Measurements from ENCODE around the gene PRM3.
"Not testable (repeated sequence)": the region's sequence is repeated elsewhere in the genome, so short reads cannot be mapped to it uniquely, and the experiment has no call there.

PRM3 gene

DNA sequence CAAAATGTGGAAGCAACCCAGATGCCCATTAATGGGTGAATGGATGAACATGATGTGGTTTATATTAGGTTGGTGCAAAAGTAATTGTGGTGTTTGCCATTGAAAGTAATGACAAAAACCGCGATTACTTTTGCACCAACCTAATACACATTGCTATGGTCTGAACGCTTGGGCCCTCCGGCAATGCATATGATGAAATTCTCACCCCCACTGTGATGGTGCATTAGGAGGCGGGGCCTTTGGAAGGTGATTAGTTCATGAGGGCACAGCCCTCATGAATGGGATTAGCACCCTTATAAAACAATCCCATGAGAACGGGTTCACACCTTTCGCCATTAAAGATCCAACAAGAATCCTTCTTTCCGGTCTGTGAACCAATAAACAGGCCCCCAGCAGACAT lies 33.0 kb upstream of the PRM3 start:
- DNase-seq (ENCODE audit: low read depth in 2 of 2, low spot score in 1 of 2): no peak

GRCh38 chr16:11303405-11304138 lies 30.1 kb upstream of the PRM3 start:
- DNase-seq (ENCODE audit: low read depth in 2 of 2, low spot score in 1 of 2): no peak

- DNase-seq (ENCODE audit: low read depth in 2 of 2, low spot score in 1 of 2): no peak
Measured at GRCh38 chr16:11302977-11303376, 29.5 kb upstream of the PRM3 start.

DNA sequence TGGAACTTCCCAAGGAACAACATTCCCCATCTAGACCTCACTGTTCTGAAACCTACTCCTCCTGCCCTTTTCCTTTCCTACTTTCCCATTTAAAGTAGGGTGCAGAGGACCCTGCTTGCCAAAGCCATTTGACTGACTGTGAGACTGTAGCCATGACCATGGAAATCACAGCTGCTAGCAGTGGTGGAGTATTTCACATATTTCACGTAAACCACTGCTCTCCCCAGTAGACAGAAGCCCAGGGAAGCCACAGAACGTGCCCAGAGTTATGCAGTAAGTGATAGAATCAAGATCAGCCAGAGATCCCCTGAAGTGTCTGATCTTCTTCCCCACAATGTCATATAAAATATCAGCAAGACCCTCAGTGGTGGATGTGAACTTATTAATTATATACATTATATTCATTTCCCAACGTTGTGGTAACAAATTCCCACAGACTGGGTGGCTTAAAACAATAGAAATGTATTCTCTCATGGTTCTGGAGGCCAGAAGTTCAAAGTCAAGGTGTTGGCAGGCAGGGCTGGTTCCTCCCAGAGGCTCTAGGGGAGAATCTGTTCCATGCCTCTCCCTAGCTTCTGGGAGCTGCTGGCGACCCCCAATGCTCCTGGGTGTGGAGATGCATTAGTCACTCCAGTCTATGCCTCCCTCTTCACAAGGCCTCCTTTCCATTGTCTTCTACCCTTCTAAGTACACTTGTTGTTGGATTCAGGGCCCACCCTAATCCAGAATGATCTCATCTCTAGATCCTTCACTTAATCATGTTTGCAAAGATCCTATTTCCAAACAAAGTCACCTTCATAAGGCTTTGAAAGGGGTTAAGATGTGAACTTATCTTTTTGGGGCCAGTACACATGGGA lies 28.4 kb upstream of the PRM3 start:
- DNase-seq (ENCODE audit: low read depth in 2 of 2, low spot score in 1 of 2): no peak

DNA sequence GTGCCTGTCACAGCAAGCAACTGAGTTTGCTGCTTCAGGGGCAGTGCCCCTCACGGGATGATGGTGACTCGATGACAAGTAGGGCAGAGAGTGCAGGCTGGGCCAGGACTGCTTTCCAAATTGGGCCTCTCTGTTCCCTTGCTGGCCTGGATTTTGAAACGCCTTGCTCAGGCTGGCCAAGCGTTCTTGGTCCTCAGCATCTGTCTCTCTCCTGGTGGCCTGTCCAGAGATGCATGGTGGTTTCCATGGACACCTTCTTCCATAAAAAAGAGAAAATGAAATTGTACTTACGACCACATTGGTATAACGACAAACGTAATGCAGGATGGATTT lies 27.1 kb upstream of the PRM3 start:
- DNase-seq (ENCODE audit: low read depth in 2 of 2, low spot score in 1 of 2): no peak

GRCh38 chr16:11299865-11300559 lies 26.6 kb upstream of the PRM3 start:
- no peak for DNase-seq (ENCODE audit: low read depth in 2 of 2, low spot score in 1 of 2)

DNA sequence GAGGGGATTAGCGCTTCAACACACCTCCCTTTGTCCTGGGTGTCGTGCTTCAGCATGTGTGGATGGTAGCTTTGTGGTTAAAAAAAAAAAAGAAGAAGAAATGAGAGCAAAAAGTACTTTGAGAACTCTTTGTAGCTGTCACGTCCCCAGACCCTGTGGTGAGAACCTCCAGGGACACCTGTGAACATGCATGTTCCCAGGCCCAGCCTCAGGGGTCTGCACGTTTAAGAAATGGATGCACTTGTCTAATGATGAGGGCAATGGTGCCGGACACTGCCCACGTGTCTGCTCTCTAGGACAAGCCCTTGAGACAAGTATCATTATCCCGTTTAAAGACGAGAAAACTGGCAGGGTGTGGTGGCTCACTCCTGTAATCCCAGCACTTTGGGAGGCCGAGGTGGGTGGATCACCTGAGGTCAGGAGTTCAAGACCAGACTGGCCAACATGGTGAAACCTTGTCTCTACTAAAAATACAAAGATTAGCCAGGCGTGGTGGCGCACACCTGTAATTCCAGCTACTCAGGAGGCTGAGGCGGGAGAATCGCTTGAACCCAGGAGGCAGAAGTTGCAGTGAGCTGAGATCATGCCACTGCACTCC lies 25.6 kb upstream of the PRM3 start:
- not testable (repeated sequence) for DNase-seq (ENCODE audit: low read depth in 2 of 2, low spot score in 1 of 2)

- DNase-seq (ENCODE audit: low read depth in 2 of 2, low spot score in 1 of 2): no peak
Measured at GRCh38 chr16:11298143-11298900, 24.9 kb upstream of the PRM3 start.

DNA sequence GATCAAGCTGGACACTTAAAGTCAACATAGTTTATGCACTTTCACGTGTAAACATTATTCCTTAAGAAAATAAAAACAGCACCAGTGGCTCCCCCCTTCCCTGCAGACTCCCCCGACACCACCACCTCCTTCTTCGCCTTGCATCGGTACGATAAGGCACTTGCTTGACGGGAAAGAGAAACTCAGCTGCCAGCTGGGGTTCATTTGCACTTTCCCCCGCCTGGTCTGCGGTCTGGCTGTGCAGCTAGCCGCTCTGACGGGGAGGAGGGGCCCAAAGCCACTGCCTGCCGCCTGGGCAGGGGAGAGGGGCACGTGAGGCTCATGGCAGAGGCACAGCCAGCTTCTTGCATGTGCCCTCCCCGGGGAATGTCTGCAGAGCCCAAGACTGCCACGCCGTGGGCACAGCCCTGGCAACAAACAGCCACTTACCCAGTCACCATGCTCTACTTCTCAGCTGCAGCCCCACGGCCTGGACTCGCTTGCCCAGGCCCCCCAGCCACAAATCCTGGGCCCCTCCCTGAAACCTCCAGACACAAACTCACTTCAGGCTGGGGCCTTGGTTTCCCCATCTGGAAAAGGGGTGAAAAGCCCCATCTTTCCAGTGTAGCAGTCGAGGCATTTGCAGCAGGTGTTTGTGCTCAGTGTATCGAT lies 24.2 kb upstream of the PRM3 start:
- DNase-seq (ENCODE audit: low read depth in 2 of 2, low spot score in 1 of 2): peak; percentile 21 to 57

DNA sequence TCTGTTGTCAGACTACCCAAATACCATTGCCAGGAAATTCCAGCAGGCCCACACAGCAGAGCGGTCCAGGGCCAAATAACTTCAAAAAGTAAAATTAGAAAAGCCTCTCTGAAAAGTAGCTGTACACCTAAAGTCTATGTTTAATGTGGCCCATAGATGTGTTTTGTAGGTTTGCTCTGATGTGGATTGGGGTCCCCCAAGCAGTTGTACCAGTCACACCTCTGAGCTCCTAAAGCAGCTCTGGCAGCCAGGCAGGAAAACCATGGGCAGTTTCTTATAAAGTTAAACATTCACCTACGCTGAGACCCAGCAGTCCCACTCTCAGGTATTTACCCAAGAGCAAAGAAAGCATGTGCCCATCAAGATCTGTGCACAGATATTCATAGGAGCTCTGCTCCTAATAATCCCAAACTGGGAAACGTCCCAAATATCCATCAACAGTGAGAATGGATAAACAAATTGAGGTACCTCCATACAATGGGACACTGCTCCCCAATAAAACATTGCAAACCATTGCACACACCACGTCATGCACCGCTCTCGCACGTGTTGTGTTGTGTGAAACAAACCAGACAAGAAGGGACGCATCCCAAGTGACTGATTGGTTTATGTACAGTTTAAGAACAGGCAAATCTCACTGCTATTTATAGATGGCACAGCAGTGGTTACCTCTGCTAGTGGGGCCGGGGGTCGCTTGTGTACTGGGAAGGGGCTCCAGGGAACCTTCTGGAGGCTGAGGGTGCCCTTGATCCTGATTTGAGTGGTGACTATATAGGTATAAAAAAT lies 23.5 kb upstream of the PRM3 start:
- DNase-seq (ENCODE audit: low read depth in 2 of 2, low spot score in 1 of 2): no peak

DNA sequence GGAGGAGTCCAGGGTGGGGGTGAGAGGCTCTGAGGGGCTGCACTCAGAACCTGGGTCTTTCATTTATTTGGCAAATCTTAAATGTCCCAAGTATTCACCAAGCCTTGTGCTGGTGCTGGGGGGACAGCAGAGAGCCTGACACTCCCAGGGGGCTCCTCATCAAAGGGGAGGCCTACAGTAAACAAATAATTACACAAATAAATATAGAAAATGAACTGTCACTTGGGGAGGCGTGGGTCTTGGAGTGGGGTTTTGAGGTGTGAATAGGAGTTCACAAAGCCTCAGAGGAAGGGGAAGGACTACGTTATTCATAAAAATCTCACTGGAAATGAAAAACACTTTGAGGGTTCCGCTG lies 22.9 kb upstream of the PRM3 start:
- no peak for DNase-seq (ENCODE audit: low read depth in 2 of 2, low spot score in 1 of 2)

DNA sequence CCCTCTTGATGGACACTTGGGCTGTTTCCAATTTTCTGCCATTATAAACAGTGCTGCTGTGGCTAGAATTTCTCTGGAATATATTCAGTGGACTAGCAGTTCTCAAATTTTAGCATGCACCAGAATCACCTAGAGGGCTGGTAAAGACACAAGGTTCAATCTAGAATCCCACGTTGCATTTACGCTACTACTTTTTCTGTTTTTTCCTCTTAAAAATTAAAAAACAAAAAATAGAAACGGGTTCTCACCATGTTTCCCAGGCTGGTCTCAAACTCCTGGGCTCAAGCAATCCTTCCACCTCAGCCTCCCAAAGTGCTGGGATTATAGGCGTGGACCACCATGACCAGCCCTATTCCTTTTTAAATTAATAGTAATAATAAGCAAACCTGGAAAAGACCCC lies 22.2 kb upstream of the PRM3 start:
- DNase-seq (ENCODE audit: low read depth in 2 of 2, low spot score in 1 of 2): no peak

- DNase-seq (ENCODE audit: low read depth in 2 of 2, low spot score in 1 of 2): no peak
Measured at GRCh38 chr16:11292076-11292748, 18.8 kb upstream of the PRM3 start.

DNA sequence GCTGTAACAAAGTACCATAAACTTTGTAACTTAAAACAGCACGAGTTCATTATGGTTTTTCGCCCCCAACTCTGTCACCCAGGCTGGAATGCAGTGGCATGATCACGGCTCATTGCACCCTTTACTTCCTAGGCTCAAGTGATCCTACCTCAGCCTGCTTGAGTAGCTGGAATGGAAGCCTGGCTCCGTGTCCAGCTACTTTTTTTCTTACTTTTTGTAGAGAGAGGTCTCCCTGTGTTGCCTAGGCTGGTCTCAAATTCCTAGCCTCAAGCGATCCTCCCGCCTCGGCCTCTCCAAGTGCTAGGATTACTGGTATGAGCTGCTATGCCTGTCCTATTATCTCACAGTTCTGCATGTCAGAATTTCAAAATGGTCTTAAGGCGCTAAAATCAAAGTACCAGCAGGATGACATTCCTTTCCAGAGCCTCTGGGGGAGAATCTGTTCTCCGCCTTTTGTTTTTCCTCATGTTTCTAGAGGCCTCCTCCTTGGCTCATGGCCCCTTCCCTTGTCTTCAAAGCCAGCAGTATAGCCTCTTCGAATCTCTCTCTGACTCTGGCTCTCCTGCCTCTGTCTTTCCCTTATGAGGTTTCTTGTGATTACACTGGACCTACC lies 17.8 kb upstream of the PRM3 start:
- DNase-seq (ENCODE audit: low read depth in 2 of 2, low spot score in 1 of 2): no peak

DNA sequence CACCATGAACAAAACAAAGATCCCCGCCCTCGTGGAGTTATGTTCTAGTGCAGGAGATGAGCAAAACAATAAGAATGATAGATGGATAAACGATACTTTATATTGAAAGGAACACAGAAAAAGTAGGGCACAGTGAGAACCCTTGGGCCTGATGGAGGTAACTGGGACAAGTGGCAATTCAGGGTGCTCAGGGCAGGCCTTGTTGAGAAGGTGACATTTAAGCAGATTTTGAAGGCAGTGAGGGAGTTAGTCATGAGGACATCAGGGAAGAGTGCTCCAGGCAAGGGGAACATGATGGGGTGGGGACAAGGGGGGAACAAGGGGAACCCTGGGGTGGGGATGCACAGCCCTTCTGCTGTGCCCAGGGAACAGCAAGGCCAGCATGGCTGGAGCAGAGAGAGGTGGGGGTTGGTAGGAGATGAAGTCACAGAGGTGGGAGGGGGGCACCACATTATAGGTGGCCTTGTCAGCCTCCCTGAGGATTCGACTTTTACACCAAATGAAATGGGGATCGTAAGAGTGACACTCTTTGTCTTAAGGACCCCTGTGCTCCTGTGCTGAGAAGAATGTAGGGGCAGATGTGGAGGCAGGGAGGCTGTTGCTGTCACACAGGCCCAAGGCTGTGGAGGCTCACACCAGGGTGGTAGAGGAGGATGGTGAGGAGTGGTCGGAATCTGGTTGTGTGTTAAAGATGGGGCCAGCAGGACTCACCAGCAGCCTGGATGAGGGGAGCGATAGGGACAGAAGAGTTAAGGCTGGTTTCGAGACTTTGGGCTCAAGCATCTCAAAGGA lies 16.9 kb upstream of the PRM3 start:
- DNase-seq (ENCODE audit: low read depth in 2 of 2, low spot score in 1 of 2): no peak

- DNase-seq (ENCODE audit: low read depth in 2 of 2, low spot score in 1 of 2): not testable (repeated sequence)
Measured at GRCh38 chr16:11289696-11290095, 16.3 kb upstream of the PRM3 start.

DNA sequence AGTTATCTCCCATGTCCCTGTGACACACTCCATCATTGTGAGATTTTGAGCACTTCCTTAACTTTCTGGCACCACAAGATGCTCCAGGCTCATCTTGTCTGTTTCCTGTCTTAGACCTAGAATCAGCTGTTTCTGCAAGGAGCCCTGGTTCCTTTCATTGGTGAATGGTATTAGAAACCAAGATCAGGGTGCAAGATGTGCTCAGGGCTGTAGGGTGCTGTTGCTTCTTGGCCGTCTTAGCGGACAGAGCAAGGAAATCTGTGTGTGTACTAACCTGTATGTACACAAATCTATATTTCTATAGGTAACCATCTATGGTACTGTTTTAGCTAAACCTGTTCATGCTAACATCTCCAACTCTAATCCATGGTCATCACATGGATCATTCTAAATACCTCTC lies 15.8 kb upstream of the PRM3 start:
- no peak for DNase-seq (ENCODE audit: low read depth in 2 of 2, low spot score in 1 of 2)

DNA sequence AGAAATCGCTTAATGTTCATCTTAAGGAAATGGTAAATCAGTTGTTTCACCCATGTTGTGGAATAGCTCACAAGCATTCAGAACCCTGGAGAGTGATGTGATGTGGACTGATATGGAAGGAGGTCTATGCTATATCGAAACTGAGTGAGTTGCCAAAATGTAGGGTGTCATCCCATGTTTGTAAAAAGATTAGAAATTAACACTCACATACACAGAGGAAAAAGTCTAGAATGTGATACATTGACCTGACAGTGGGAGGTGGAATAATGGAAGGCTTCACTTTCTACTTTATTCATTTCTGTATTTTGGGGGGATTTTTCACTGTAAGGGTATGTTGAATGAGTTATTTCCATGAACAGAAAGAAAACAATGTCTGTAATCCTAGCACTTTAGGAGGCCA lies 12.4 kb upstream of the PRM3 start:
- DNase-seq (ENCODE audit: low read depth in 2 of 2, low spot score in 1 of 2): no peak

All from stimulated activated CD8-positive, alpha-beta memory T cell treated with anti-CD3 and anti-CD28 coated beads, Interleukin-4, amount 100 ng/mL, for 1 hour (primary cell).